ENCODE data around the gene GALNT18. TPM values are rescaled to one million over a fixed set of nuclear protein-coding genes. Genes with fewer than 3 reads are reported as not detected.

Gene GALNT18
- total RNA-seq, 1 donor from 2014 or later = 137 TPM

- no peak for DNase-seq (ENCODE audit: low spot score)
These were observed 210.3 kb downstream of the GALNT18 start for GRCh38 chr11:11411401-11411985.

- DNase-seq (ENCODE audit: low spot score) = no peak
These were observed 211.9 kb downstream of the GALNT18 start for GRCh38 chr11:11409901-11410300.

- DNase-seq (ENCODE audit: low spot score) = no peak
These were observed 212.6 kb downstream of the GALNT18 start for GRCh38 chr11:11409224-11409623.

- peak; percentile 35 for DNase-seq (ENCODE audit: low spot score)
These were observed 213.2 kb downstream of the GALNT18 start for GRCh38 chr11:11408436-11409221.

GRCh38 chr11:11407763-11408084 lies 214.1 kb downstream of the GALNT18 start:
- peak; percentile 83 for DNase-seq (ENCODE audit: low spot score)

GRCh38 chr11:11407065-11407762 lies 214.6 kb downstream of the GALNT18 start:
- DNase-seq (ENCODE audit: low spot score) = peak; percentile 68

- no peak for DNase-seq (ENCODE audit: low spot score)
These were observed 215.2 kb downstream of the GALNT18 start for GRCh38 chr11:11406652-11407051.

- peak; percentile 96 for DNase-seq (ENCODE audit: low spot score)
These were observed 217.8 kb downstream of the GALNT18 start for GRCh38 chr11:11403763-11404725.

- DNase-seq (ENCODE audit: low spot score) = no peak
These were observed 219.8 kb downstream of the GALNT18 start for GRCh38 chr11:11401960-11402535.

- no peak for DNase-seq (ENCODE audit: low spot score)
These were observed 221.1 kb downstream of the GALNT18 start for GRCh38 chr11:11400635-11401232.

- no peak for DNase-seq (ENCODE audit: low spot score)
These were observed 221.7 kb downstream of the GALNT18 start for GRCh38 chr11:11400121-11400520.

- no peak for DNase-seq (ENCODE audit: low spot score)
These were observed 224.0 kb downstream of the GALNT18 start for GRCh38 chr11:11397781-11398180.

GRCh38 chr11:11397036-11397415 lies 224.8 kb downstream of the GALNT18 start:
- peak; percentile 56 for DNase-seq (ENCODE audit: low spot score)

- DNase-seq (ENCODE audit: low spot score) = peak; percentile 80
These were observed 225.3 kb downstream of the GALNT18 start for GRCh38 chr11:11396301-11397035.

GRCh38 chr11:11395126-11395525 lies 226.7 kb downstream of the GALNT18 start:
- DNase-seq (ENCODE audit: low spot score) = no peak

- DNase-seq (ENCODE audit: low spot score) = no peak
These were observed 227.6 kb downstream of the GALNT18 start for GRCh38 chr11:11394241-11394640.

- DNase-seq (ENCODE audit: low spot score) = peak; percentile 33
These were observed 229.9 kb downstream of the GALNT18 start for GRCh38 chr11:11391796-11392463.

GRCh38 chr11:11391169-11391568 lies 230.6 kb downstream of the GALNT18 start:
- no peak for DNase-seq (ENCODE audit: low spot score)

GRCh38 chr11:11390068-11390771 lies 231.6 kb downstream of the GALNT18 start:
- no peak for DNase-seq (ENCODE audit: low spot score)

Data from umbilical cord (tissue), 2 donors.